Measurements from ENCODE around the gene PDIA5. TPM values are rescaled to one million over a fixed set of nuclear protein-coding genes. Genes with fewer than 3 reads are reported as not detected.
A peak's percentile ranks its signal among the peaks of the same experiment; 100 is the strongest.

PDIA5 gene
- total RNA-seq, 2 experiments from 2014 or later = 10.5 to 12.3 TPM

- Mint-ChIP-seq H3K4me3 (peak overlapping the region; percentile 76), H3K9me3 (no peaks in the 10 kb centered on the region), H3K27me3 (peaks cover 5% of the 10 kb centered on the region), H3K4me1 (peaks cover 49% of the 10 kb centered on the region), H3K36me3 (ENCODE audit: low read depth) (no peaks in the 10 kb centered on the region), H3K27ac (peak overlapping the region; percentile 72)
- DNase-seq = no peak
- CTCF ChIA-PET = interaction anchor here (1.6 to 2.0 kb wide), 3 partner anchors 8 to 242 kb away, joined by 3 to 8 read pairs (median 4); no protein-coding TSS in a partner anchor
- POLR2A ChIA-PET = interaction anchor here (0.5 kb wide), 1 partner anchor 334 kb away, joined by 3 read pairs; no protein-coding TSS in a partner anchor
Observed at GRCh38 chr3:123067689-123068600, 1.1 kb downstream of the PDIA5 start.

GRCh38 chr3:123068601-123069381 is 2.0 kb downstream of the PDIA5 start:
- CTCF ChIA-PET = no interaction called here

GRCh38 chr3:123070510-123070909 is 3.7 kb downstream of the PDIA5 start:
- no peak for DNase-seq
- Mint-ChIP-seq H3K4me3 (no peak overlapping the region), H3K27me3 (no peaks in the 10 kb centered on the region), H3K36me3 (ENCODE audit: low read depth) (no peaks in the 10 kb centered on the region), H3K27ac (no peak overlapping the region), H3K4me1 (peaks cover 40% of the 10 kb centered on the region), H3K9me3 (no peaks in the 10 kb centered on the region)
- ChIA-PET POLR2A (no interaction called here), CTCF (interaction anchor here (1.0 kb wide), 1 partner anchor 23 kb away, joined by 3 read pairs; no protein-coding TSS in a partner anchor)

More at GRCh38 chr3:123068601-123069381, 2.0 kb downstream of the PDIA5 start:
- peak overlapping the region; percentile 76 for H3K4me3 Mint-ChIP-seq
- peaks cover 49% of the 10 kb centered on the region for H3K4me1 Mint-ChIP-seq
- H3K36me3 Mint-ChIP-seq (ENCODE audit: low read depth) = no peaks in the 10 kb centered on the region
- no peaks in the 10 kb centered on the region for H3K27me3 Mint-ChIP-seq
- DNase-seq = no peak
- H3K9me3 Mint-ChIP-seq = no peaks in the 10 kb centered on the region
- no peak overlapping the region for H3K27ac Mint-ChIP-seq
- POLR2A ChIA-PET = no interaction called here

- H3K27ac Mint-ChIP-seq = no peak overlapping the region
- ChIA-PET POLR2A (no interaction called here), CTCF (interaction anchor here (1.0 kb wide), 1 partner anchor 23 kb away, joined by 3 read pairs; no protein-coding TSS in a partner anchor)
- no peak overlapping the region for H3K4me3 Mint-ChIP-seq
- no peaks in the 10 kb centered on the region for H3K36me3 Mint-ChIP-seq (ENCODE audit: low read depth)
- peaks cover 36% of the 10 kb centered on the region for H3K4me1 Mint-ChIP-seq
- no peaks in the 10 kb centered on the region for H3K9me3 Mint-ChIP-seq
- no peaks in the 10 kb centered on the region for H3K27me3 Mint-ChIP-seq
- DNase-seq = no peak
Observed at GRCh38 chr3:123071146-123071545, 4.3 kb downstream of the PDIA5 start.

DNA sequence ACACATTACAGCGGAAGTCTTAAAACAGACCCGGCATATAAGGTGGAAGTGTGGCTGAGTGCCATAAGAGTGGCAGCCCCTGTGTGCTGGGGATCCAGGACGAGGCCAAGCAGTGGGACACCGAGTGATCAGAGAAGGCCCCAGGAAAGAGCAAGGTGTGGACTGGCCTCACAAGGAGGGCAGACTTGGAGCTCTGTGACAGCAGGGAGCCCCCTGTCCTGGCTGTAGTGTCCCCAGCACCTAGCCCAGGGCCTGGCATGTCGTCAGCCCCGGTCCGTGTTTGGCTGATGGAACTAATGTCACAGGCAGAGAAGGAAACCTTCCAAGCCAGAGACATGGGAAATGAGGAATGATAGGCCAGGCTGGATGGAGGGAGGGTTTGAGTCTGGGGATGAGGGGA is 4.8 kb downstream of the PDIA5 start:
- no peak for DNase-seq
- H3K9me3 Mint-ChIP-seq = no peaks in the 10 kb centered on the region
- CTCF ChIA-PET = no interaction called here
- no peak overlapping the region for H3K27ac Mint-ChIP-seq
- no peak overlapping the region for H3K4me3 Mint-ChIP-seq
- POLR2A ChIA-PET = no interaction called here
- no peaks in the 10 kb centered on the region for H3K36me3 Mint-ChIP-seq (ENCODE audit: low read depth)
- peaks cover 36% of the 10 kb centered on the region for H3K4me1 Mint-ChIP-seq
- H3K27me3 Mint-ChIP-seq = no peaks in the 10 kb centered on the region

DNA sequence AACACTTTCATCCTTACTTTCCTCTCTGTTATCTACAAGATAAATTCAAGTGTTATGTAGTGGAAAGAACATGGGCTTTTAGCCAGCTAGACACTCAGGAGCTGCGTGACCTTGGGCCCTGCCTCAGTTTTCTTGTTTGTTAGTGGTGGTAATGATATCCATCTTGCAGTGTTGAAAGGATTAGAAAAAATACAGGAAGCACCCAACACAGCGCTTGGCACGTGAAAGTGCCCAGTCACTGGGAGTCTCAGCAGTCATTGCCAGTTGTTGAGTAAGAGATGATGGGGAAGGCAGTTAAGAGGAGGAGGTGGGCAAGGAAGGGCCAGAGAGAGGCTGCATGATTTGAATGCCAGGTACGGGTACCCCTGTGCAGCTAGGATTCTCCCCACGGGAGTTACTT is 5.3 kb downstream of the PDIA5 start:
- no peaks in the 10 kb centered on the region for H3K9me3 Mint-ChIP-seq

GRCh38 chr3:123072564-123072963 is 5.7 kb downstream of the PDIA5 start:
- POLR2A ChIA-PET = no interaction called here
- DNase-seq = no peak
- H3K36me3 Mint-ChIP-seq (ENCODE audit: low read depth) = no peaks in the 10 kb centered on the region
- CTCF ChIA-PET = interaction anchor here (0.7 kb wide), 1 partner anchor 174 kb away, joined by 4 read pairs; no protein-coding TSS in a partner anchor
- peaks cover 36% of the 10 kb centered on the region for H3K4me1 Mint-ChIP-seq
- no peak overlapping the region for H3K4me3 Mint-ChIP-seq
- no peaks in the 10 kb centered on the region for H3K9me3 Mint-ChIP-seq
- no peak overlapping the region for H3K27ac Mint-ChIP-seq
- no peaks in the 10 kb centered on the region for H3K27me3 Mint-ChIP-seq

More for the DNA sequence above, 5.3 kb downstream of the PDIA5 start:
- Mint-ChIP-seq H3K4me3 (no peak overlapping the region), H3K27ac (no peak overlapping the region), H3K4me1 (peaks cover 36% of the 10 kb centered on the region), H3K27me3 (no peaks in the 10 kb centered on the region), H3K36me3 (ENCODE audit: low read depth) (no peaks in the 10 kb centered on the region)
- CTCF ChIA-PET = no interaction called here
- DNase-seq = no peak
- POLR2A ChIA-PET = no interaction called here

DNA sequence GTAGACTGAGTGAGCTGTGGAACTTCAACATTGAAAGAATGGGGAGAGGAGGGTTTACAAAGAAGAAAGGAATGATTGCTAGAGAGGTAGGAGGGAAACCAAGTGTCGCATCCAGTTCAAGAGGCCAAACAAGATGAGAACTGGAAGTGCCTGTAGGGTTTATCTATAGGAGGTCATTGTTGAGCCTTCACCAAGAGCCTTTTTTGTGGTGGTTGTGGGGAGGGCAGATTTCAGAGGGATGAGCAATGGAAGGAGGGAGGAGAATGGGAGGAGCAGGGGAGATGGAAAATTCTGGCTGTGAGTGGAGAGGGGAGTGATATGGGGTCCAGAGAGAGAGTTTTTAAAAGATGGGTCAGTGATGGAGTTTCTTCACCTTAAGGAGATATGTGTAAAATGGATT is 8.5 kb downstream of the PDIA5 start:
- DNase-seq = no peak
- ChIA-PET CTCF (interaction anchor here (2.0 kb wide), 1 partner anchor 8 kb away, joined by 8 read pairs; the partner anchor contains the start of gene PDIA5), POLR2A (no interaction called here)
- Mint-ChIP-seq H3K27ac (no peak overlapping the region), H3K27me3 (no peaks in the 10 kb centered on the region), H3K36me3 (ENCODE audit: low read depth) (no peaks in the 10 kb centered on the region), H3K9me3 (no peaks in the 10 kb centered on the region), H3K4me1 (peaks cover 20% of the 10 kb centered on the region), H3K4me3 (no peak overlapping the region)

DNA sequence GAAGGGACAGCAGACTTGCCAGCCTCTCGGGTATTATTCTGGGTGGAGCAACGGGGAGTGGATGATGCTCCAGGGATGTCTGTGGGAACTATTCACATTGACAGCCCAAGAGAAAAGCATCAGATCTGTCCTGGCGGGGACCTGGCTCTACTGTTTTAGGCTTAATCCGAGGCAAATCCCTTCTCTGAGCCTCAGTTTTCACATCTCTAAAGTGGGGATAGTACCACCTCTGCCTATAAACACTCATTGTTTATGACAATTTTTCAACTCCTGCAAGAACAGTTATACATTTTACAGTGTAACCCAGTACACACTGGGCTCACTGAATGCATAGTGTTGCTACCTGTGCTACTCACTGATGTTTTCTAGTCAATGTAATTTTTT is 9.3 kb downstream of the PDIA5 start:
- Mint-ChIP-seq H3K9me3 (no peaks in the 10 kb centered on the region), H3K4me1 (peaks cover 20% of the 10 kb centered on the region), H3K4me3 (no peak overlapping the region), H3K27me3 (no peaks in the 10 kb centered on the region), H3K27ac (no peak overlapping the region), H3K36me3 (ENCODE audit: low read depth) (no peaks in the 10 kb centered on the region)
- ChIA-PET CTCF (interaction anchor here (2.0 kb wide), 1 partner anchor 9 kb away, joined by 8 read pairs; the partner anchor contains the start of gene PDIA5), POLR2A (no interaction called here)
- no peak for DNase-seq

- ChIA-PET CTCF (interaction anchor here (0.6 to 2.0 kb wide), 4 partner anchors 10 to 475 kb away, joined by 3 to 8 read pairs (median 4); partner anchors contain the start of gene PDIA5), POLR2A (no interaction called here)
- H3K36me3 Mint-ChIP-seq (ENCODE audit: low read depth) = no peaks in the 10 kb centered on the region
- no peak for DNase-seq
- no peaks in the 10 kb centered on the region for H3K9me3 Mint-ChIP-seq
- H3K4me1 Mint-ChIP-seq = peaks cover 19% of the 10 kb centered on the region
- no peaks in the 10 kb centered on the region for H3K27me3 Mint-ChIP-seq
- H3K4me3 Mint-ChIP-seq = no peak overlapping the region
- H3K27ac Mint-ChIP-seq = no peak overlapping the region
Observed at GRCh38 chr3:123076496-123077418, 9.9 kb downstream of the PDIA5 start.

GRCh38 chr3:123078101-123078500 is 11.3 kb downstream of the PDIA5 start:
- no peak overlapping the region for H3K4me3 Mint-ChIP-seq
- no peaks in the 10 kb centered on the region for H3K27me3 Mint-ChIP-seq
- no peaks in the 10 kb centered on the region for H3K9me3 Mint-ChIP-seq
- H3K27ac Mint-ChIP-seq = no peak overlapping the region
- ChIA-PET CTCF (interaction anchor here (0.7 kb wide), 2 partner anchors 13 to 103 kb away, joined by 3 to 4 read pairs; no protein-coding TSS in a partner anchor), POLR2A (no interaction called here)
- H3K36me3 Mint-ChIP-seq (ENCODE audit: low read depth) = no peaks in the 10 kb centered on the region
- H3K4me1 Mint-ChIP-seq = peaks cover 24% of the 10 kb centered on the region
- DNase-seq = no peak

Data from activated CD4-positive, alpha-beta T cell treated with anti-CD3 and anti-CD28 coated beads, Interleukin-2, amount 10 ng/mL, durations not matched to agents 7 days and 5 days (primary cell).